GM18499 (cell line): Measurements from ENCODE around the gene UBTD1.

Experiments
- ATAC-seq: cut with Tn5 transposase; IDR thresholded peaks from one replicate; pipeline ENCODE4 v1.9.1; 2021; ENCODE audit warnings: moderate number of reproducible peaks; ENCODE audit not compliant: insufficient read depth, unreplicated experiment

Gene UBTD1

GRCh38 chr10:97601268-97602215 lies 102.8 kb downstream of the UBTD1 start:
- no peak for ATAC-seq

GRCh38 chr10:97607095-97607636 lies 108.4 kb downstream of the UBTD1 start:
- ATAC-seq, result no peak

GRCh38 chr10:97608991-97609561 lies 110.4 kb downstream of the UBTD1 start:
- no peak for ATAC-seq

DNA sequence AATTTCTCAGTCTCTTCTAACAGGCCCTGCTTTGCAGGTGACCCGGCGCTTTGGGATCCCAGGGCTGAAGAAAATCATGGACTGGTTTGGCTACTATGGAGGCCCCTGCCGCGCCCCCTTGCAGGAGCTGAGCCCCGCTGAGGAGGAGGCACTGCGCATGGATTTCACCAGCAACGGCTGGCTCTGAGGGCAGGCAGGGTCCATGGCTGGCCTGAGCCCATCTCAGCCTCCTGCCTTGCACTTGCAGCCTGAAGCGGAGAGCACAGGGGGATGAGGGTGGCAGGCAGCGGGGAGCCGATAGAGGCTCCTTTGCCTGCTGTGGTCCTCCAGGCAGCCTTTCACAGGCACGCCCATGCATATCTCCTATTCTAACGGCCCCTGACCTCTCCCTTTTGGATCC lies 112.7 kb downstream of the UBTD1 start:
- ATAC-seq, result no peak

- no peak for ATAC-seq
Measured at GRCh38 chr10:97612386-97612785, 113.7 kb downstream of the UBTD1 start.

DNA sequence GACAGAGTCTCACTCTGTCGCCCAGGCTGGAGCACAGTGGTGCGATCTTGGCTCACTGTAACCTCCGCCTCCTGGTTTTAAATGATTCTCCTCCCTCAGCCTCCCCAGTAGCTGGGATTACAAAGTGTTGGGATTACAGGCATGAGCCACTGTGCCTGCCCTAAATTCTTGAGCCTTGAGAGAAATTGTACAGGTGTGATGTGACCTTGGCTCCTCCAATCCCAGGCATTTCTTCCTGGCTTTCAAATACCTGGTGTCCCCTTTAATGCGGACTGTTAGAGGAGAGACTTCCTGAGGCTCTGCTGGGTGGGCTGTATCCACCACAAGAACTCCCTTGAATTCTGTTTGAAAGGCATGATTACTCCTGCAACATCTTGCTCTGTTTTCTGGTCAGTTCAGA lies 119.6 kb downstream of the UBTD1 start:
- no peak for ATAC-seq

GRCh38 chr10:97618733-97619132 lies 120.0 kb downstream of the UBTD1 start:
- no peak for ATAC-seq
